CD1c-positive myeloid dendritic cell (primary cell): ENCODE measurements around the gene IL2RA.
"Not testable (repeated sequence)": the region's sequence is repeated elsewhere in the genome, so short reads cannot be mapped to it uniquely, and the experiment has no call there.

ENCODE experiments used
- DNase-seq: peaks from one replicate; pipeline ENCODE4 v3.0.0-alpha.2; 2016; ENCODE audit errors: extremely low spot score

IL2RA gene

DNA sequence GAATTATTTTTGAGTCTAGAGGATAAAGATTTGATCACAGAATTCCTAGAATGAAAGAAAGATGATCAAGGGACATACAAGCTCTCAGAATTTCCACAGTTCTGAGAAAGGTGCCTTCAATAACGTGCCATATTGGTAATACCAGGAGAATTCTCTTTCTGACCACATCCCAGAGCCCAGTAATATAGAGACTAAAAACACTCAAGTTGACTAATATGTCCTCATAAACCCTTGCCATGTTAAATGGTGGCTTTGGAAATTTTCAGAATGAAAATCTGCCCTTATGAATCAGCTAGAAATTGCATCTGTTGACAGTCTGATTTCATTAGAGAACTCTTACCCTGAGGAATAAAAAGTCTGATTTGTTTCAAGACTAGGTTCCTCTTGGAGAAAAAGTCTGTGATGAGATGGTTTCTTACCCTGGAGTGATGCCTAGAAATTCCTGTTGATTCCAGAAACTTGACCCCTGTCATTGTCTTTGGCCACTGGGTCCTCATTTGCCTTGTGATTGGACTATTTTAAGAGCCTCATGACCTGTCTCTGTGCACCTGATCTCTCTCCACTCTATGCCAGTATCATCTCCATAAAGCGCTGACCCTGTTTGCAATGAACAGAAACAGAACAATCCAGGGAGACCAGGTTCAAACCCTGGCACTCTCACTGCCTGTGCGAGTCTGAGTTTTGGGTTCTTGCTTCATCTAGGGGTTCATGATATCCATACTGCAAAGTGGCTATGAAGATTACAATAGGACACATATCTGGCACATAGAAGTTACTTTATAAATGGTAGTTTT lies 3.3 kb downstream of the IL2RA start:
- DNase-seq, result no peak

DNA sequence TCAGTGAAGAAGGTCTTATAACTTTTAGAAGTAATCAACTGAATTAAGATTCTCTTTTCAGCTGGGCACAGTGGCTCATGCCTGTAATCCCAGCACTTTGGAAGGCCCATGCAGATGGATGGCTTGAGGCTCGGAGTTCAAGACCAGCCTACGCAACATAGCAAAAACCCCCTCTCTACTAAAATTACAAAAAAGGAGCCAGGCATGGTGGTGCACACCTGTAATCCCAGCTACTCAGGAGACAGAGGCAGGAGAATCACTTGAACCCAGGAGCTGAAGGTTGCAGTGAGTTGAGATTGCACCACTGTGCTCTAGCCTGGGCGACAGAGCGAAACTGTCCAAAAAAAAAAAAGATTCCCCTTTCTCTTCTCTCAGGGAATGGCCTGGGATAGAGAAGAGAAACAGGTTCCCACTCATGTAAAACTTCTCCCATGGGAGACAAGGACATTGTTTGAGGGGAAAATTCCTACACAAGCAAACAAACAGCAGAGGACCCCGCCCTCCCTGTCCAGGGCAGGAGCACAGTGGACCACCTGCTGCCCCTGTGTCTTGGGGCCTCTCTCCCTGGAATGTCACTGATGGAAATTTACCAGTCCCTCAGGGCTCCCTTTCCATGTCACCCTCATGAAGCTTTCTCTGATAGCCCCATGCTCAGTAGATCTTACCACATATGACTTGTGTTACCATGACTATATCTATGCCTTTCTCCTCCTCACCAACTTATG lies 5.6 kb downstream of the IL2RA start:
- no peak for DNase-seq

DNA sequence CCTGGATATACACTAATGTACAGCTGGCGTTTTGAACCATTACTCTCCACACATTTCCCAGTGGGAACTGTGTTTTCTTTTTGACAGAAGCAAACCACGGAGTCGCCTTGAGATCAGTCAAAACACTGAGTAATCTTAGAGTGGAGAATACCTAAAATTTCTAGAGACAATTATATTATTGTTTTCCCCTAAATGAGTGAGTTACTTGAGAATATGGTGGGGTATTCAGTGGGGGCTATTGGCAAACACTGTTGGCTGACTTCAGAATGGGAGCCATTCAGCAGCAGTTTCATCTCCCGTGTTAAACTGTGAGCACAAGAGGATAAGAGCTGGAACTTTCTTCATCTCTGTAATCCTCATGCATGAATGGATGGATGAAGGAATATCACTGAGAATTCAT lies 6.2 kb downstream of the IL2RA start:
- no peak for DNase-seq

DNA sequence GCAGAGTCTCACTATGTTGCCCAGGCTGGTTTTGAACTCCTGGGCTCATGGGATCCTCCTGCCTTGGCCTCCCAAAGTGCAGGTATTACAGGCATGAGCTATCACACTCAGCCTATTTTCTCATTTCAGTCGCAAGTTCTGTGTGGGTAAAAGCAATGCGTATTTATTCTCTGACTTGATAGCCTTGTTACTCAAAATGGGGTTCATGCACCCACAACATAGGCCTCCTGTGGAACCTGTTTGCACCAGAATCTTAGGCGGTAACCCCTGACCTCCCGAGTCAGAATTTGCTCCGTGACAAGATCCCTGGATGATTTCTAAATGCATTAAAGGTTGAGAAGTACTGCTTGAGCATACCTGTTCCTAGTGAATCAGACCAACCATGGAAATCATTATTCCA lies 7.3 kb downstream of the IL2RA start:
- no peak for DNase-seq

DNA sequence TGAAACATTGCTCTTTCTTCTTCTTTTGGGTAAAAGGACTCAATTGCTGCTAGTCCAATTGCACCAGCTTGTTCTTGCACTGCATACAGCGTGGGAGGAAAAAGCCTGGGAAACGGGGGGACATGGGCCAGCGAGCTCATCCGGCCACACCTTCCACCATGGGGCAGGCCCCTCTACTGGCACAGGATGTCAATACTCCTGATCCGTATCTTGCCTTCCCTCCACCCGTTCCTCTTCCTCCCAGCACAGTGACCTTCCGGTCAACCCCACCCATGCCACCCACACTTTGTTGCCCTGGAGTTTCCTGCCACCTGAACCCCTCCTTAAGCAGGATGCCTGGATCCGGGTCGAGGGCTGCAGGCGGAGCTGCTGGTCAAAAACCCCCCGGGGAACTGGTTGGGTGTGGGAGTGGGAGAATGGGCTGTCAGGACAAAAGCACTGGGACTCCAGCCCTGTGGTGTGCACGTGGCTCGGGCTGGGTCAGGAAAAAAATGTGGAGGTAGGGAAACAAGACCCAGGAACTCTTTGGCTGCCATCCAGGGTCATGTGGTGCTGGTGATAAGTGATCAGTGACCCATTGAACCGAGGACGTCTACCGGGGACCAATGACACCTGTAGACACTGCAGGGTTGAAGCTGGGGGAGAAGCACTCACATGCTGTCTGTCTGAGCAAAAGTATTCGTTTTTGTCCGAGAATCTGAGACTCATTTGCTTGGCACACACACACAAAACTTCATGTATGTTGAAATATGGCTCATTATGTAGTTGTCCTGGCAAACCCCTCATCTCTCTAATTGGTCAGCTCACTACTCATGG lies 8.1 kb downstream of the IL2RA start:
- peak; percentile 47 for DNase-seq

DNA sequence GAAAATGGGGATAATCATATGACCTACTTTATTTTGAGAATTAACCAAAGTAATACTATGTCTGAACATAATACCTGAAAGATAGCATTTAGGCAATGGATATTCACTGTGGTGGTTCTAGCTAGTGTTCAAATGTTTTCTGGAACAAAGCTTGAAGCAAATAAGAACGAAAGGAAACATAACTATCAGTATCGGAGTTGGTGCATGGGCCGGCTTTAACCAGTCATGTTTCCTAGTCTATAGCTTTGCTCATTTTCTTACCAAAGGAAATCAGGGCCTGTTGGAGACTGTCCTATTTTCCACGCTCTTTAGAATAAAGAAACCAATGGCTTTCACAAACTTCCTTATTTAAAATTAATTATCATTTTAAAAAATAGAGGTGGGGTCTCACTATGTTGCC lies 8.9 kb downstream of the IL2RA start:
- DNase-seq, result no peak

DNA sequence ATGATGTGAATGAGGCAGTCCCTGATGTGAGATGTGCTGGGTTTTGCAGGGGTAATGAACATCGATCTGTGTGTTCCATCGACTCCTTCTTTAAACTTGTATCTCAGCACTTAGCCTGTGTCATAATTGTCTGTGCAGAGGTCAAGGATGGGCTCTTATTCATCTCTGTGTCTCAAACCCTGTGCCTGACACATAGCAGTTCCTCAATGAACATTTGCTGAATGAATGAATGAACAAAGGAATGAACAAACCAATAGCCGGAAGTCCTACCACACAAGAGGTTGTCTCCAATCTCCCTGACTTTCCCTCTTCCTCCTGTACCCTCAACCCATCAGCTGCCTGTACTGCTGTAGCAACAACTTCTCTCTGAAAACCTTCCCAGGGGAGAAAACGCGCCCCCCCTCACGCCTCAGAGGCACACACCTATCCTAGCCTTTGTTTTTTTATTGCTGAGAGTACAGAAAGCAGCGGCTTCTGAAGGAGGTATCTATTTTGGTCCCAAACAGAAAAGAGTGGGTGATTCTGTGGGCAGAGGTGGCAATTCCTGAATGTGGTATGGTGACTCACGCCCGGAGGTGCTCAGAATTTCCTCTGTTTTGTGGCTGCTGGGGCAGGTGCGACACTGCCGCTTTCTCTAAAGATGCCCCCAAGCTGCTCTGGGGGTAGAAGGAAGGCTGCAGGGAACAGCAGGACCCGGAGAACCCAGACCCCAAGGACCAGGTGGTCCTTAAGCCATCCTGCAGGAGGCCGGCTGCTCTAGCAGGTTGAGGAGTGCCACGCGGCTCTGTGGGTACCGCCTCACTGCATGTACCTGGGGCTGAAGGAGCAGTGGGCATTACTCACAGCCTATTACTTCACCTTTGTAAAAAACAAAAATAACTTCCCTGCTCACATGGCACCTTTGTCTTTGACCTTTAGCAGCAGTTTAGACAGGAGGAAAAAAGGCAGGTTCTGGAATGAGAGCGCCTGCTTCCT lies 9.6 kb downstream of the IL2RA start:
- DNase-seq, result peak; percentile 67

DNA sequence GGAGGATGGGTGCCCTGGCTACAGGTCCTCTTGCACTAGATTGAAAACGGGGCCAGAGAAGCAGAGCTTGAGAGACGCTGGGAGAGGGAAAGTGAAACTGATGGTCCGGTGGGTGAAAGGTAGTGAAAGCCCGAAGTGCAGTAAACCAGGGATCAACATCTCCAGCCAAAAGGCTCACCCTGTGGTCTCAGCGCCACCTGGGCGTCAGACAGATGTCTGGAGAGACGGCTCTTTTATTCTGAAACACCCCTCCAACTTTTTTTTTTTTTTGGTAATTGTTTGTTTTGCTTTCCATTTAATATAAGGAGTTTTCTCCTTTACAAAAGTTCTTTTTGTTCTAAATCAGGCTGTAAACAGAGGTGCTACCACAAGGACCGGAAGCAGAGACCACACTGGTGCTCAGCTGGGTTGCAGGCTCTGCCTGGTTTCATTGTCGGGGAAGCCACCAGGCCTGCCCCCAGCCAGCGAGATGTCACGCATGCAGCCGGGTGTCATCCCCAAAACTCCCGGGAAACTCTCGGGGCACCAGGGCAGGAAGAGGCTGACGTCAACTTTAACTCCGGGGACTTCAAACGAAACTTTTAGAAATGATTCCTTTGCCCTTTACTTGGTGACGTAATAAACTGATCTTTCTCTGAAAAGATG lies 11.2 kb downstream of the IL2RA start:
- DNase-seq, result peak; percentile 76

DNA sequence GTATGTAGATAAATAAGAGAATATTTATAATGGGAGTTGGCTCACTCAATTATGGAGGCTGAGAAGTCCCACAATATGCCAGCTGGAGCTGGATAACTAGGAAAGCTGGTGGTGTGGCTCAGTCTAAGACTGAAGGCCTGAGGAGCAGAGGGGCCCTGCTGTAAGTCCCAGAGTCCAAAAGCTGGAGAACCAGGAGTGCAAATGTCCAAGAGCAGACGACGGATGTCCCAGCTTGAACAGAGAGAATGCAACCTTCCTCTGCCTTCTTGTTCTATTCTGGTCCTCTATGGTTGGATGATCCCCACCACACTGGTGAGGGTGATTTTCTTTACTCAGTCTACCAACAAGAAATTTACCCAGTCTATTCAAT lies 13.2 kb downstream of the IL2RA start:
- DNase-seq, result no peak

DNA sequence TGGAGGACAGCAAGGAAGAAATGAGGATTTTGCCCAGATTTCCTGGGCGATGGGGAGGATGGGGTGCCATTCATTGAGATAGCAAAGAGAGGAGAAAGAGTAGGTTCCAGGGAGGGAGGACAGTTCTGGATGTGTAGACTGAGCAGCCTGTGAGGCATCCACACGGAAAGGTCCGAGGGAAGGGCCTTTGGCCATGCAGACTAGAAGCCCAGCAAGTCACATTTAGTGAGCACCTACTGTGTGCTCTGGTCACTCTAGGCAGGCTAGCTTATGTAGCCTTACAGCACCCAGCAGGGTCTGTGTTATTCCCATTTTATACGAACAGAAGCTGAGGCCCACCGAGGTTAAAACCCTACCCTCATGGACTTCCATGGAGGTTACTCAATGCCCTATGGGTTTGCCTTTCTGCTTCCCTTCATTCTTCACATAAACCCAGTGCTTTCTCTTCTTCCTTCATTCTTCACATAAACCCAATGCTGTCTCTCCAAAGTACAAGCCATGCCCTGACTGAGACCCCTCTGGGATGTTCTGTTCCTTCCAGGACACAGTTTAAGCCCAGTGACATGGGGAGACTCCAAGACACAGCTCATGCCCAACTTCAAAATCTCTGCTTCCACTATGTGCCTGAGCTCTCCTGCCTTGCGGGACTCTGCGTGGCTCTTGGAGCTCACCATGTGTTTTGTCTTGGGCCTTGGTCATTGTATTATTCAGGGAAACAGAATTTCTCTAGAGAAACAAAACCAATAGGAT lies 13.7 kb downstream of the IL2RA start:
- no peak for DNase-seq

DNA sequence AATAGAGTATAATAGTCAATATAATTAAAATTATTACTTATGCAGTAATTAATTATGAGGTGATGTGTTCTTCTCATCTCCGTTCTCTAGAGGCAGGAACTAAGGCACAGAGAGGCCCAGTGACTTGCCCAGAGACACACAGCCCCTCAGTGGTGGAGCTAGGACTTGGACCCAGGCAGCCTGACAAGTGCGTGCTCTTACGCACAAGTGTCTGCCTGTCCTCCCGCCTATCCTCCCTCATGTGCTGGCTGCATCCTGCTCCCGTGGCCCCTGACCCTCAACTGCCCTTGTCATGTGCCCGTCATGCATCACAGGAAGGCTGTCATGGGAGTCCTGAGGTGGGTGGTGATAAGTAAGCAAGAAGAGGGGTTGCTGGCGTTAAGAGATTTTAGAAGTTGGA lies 14.3 kb downstream of the IL2RA start:
- DNase-seq, result no peak

DNA sequence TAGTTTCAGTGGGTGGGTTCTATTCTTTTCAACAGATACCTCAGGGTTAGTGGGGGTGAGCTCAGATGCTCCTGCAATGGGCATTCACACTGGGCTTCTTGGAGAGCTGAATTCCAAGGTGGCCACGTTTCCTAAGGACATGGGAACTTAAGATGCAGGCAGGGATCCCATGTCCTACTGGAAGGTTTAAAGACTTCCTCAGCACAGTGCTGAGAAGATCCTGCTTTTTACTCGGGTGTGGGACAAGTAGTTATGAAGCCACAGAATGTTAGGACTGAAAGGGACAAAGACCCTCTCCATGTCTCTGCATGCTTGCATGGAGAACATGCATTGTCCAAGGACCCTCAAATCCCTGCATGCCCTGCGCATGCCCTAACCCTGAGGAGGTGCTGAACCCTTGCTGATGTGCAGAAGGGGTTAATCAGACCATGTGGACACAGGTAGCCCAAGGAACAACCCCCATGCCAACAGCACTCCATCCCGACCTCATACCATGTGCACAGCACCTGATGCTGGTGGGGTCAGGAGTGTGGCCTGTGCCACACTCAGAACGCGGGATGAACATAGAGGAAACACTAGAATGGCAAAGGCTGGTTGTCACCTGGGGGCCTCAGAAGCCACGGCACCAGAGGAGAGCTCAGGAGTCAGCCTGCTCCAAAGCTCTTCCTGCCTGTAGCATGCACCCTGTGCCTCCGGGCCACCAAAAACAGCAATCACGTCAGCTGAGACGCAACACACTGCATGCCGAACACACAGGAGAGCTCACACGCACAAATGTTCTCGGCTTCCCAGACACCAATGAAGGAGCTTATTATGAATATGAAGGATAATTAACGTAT lies 15.2 kb downstream of the IL2RA start:
- no peak for DNase-seq

DNA sequence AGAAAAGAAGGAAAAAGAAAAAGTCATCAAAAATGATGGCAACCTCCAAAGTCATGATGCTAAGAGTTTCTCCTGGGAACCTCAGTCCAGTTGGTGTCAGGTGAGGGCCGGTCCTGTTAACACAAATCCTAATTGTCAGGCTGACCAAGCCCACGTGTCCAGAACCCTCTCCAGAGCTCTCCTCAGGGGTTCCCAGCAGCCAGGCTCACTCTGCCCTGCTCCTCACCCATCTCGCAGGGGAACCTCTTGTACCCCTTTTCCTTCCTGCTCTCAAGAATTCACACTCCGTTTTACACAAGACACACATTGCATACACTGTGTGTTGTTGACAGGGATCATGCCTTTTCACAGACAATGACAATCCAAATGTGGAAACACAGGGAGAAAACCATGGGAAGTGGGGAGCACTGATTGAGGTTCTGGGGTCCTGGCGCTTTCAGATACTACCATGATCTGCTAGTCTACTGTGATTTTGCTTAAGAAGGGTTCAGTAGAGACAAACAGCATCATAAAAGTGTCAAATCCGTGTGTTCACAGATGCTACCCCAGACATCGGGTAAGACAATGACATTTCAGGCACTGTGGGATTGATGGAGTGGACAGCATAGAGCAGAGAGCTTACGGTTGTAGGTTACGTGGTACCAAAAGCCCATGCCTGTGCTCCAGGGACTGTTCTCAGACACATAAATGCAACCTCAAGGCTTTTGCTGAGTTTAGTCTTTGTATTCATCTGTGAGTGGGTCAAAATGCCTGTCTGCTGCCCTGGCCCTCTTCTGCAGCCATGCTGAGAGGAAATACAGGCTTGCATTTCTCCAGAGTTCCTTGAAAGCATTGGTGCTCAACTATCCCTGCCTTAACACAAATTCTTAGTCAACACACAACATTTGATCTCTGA lies 16.0 kb downstream of the IL2RA start:
- DNase-seq, result no peak

DNA sequence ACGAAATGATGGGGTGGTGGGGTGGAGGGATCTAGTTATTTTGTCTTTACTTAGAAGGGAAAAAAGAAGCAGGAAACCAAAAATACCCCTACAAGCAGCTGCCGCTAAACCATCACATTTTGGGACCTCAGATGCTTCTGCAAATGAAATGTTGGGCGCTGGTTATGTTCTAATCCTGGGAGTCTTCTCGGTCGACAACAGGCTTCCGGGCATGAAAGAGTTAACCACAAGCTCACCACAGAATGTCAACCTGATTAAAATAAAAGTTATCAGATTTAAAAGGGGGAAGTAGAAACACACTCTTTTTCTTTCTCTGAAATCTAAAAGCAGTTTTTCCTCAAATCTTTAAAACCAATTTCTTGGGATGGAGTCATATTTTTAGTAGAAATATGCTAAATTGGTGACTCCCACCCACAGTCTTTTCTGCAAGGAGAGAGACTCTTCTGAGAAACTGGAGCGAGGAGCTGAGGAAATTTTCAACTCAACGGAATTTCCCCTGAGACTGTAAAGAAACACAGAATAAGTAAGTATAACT lies 16.8 kb downstream of the IL2RA start:
- no peak for DNase-seq

DNA sequence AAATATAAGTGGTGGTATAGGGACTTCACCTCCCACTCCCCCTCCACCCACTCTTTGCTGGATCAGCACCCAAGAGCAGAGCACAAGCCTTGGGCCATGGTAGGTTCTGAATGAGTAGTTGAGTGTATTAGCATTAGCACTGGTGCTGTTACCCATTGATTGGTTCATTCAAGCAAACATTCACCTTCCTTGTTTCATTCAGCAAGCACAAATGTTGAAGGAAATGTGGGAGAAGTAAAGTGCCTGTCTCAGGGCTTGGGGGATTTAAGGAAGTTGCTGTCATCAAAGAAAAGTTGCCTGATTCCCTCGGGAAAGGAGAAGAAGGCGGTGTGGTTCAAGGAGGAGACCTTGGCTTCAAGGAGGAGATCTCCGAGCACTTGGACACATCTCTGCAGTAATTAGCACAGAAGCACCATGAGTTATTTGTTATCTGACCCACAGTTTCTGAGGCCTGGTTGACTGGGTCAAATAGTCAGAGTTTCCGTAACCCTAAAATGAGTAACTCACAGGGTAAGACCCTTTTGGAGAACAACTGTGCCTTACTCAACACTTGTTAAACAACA lies 17.3 kb downstream of the IL2RA start:
- no peak for DNase-seq

DNA sequence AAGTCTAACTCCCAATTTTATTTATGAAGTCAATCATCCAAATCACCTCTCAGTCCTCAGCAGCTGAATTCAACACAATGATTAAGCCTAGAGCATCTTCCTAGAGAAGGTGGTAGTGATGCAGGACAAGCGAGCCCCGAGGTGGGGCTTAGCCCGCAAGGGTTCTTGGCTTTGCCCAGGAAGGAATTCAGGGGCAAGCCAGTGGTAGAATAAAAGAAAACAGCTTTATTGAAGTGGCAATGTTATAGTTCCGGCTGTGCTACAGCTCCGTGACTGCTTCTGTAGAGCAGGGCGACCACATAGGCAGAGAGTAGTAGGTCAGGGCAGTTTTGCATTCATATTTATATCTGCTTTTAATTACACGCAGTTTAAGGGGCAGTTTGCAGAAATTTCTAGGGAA lies 18.1 kb downstream of the IL2RA start:
- no peak for DNase-seq

DNA sequence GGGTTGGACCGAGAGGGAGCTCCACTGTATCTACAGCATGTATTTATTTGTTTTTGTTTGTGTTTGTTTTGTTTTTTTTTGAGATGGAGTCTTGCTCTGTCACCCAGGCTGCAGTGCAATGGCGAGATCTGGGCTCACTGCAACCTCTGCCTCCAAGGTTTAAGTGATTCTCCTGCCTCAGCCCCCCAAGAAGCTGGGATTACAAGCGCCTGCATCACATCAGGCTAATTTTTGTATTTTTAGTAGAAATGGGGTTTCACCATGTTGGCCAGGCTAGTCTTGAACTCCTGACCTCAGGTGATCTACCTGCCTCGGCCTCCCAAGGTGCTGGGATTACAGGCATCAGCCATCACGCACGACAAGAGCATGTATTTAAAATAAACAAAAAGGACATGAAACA lies 18.8 kb downstream of the IL2RA start:
- DNase-seq, result not testable (repeated sequence)

DNA sequence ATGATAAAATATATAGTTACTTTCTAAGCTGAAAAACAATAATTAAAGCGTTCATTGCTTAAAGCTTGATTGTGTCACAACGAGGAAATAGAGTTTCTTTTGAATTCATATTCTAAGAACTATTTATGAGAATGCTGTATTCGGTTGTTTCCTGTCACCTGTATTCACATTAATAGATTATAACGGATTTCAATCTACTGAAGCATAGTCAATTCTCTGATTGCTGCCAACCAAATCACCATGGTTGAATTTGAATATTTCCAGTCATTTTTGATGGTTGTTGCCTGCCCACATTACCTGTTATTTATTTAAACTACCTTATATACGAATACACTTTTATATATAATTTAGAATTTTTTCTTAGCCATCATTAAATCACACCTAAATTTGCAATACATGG lies 22.0 kb downstream of the IL2RA start:
- DNase-seq, result no peak
